Measurements from ENCODE around the gene MGAT5.

MGAT5 gene

DNA sequence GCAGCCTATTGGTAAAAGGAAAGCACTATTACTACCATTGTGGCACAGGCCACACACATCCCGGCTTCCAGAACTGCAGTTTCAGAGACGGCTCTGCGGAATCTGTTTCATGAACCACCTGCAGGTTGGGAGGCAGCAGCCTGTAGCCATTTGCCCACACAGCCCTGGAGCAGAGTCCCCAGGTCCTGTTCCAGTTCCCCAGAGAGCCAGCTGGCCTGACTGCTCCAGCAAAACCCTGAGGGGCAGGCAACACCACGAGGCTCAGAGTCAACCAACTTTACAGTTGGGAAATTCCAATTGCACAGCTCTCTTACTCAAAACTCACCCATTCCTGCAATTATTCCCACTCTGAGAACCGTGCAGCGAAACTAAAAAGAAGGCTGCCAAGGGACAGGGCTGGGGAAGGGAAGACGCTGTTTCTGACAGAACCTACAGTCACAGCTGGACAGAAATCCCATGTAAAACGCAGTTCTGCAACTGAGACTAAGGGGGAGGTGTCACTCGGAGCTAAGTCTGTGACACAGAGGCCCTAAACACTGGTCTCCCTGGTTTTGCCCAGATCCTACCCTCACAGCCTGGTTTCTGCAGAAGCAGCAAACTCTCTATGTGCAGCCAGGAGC lies 245.5 kb downstream of the MGAT5 start:
- Histone ChIP-seq H3K4me3 (ENCODE audit: severe bottlenecking) (no peak overlapping the region), H3K9me3 (ENCODE audit: severe bottlenecking) (no peaks in the 10 kb centered on the region), H3K27me3 (ENCODE audit: insufficient read depth, poor library complexity, severe bottlenecking) (peaks cover 5% of the 10 kb centered on the region), H3K27ac (ENCODE audit: poor library complexity, severe bottlenecking) (no peak overlapping the region), H3K36me3 (ENCODE audit: low read depth) (no peaks in the 10 kb centered on the region), H3K4me1 (ENCODE audit: insufficient read depth, poor library complexity, severe bottlenecking) (no peaks in the 10 kb centered on the region)
- ATAC-seq (ENCODE audit: low read depth) (no peak), DNase-seq (ENCODE audit: low spot score) (no peak)
- TF ChIP-seq, protein P1, sequence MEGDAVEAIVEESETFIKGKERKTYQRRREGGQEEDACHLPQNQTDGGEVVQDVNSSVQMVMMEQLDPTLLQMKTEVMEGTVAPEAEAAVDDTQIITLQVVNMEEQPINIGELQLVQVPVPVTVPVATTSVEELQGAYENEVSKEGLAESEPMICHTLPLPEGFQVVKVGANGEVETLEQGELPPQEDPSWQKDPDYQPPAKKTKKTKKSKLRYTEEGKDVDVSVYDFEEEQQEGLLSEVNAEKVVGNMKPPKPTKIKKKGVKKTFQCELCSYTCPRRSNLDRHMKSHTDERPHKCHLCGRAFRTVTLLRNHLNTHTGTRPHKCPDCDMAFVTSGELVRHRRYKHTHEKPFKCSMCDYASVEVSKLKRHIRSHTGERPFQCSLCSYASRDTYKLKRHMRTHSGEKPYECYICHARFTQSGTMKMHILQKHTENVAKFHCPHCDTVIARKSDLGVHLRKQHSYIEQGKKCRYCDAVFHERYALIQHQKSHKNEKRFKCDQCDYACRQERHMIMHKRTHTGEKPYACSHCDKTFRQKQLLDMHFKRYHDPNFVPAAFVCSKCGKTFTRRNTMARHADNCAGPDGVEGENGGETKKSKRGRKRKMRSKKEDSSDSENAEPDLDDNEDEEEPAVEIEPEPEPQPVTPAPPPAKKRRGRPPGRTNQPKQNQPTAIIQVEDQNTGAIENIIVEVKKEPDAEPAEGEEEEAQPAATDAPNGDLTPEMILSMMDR (IDR thresholded peaks at IDR 0.05; ENCODE audit: poor library complexity, severe bottlenecking) = no peak

DNA sequence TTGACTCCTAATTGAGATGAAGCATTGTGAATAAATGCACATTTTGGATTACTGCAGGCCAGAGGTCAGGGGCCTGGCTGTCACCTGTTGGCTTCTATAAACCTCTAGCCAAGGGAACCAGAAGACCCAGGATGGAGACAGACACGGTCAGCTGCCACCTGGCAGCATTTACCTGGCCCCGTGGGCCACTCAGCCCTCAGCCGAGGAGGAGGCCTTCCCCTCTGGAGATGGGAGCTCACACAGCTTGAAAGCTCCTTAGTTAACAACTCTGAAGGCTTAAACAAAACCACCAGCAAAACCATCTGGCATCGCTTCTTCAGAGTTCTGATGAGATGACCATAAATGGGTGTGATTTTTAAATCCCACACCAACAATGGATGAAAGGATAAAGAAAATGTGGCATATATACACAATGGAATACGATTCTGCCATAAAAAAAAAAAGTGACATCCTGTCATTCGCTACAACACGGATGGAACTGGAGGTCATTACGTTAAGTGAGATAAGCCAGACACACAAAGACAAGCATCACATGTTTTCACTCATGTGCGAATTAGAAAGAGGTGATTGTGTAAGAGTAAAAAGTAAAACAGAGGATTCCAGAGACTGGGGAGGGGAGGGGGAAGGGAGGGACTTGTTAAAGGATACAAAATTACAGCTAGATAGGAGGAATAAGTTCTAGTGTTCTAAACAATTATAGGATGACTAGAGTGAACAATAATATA lies 246.5 kb downstream of the MGAT5 start:
- Histone ChIP-seq H3K9me3 (ENCODE audit: severe bottlenecking) (no peaks in the 10 kb centered on the region), H3K4me3 (ENCODE audit: severe bottlenecking) (no peak overlapping the region), H3K36me3 (ENCODE audit: low read depth) (no peaks in the 10 kb centered on the region), H3K27ac (ENCODE audit: poor library complexity, severe bottlenecking) (no peak overlapping the region), H3K27me3 (ENCODE audit: insufficient read depth, poor library complexity, severe bottlenecking) (peaks cover 5% of the 10 kb centered on the region), H3K4me1 (ENCODE audit: insufficient read depth, poor library complexity, severe bottlenecking) (no peaks in the 10 kb centered on the region)
- ATAC-seq (ENCODE audit: low read depth) (no peak), DNase-seq (ENCODE audit: low spot score) (no peak)
- TF ChIP-seq, protein P1 (IDR thresholded peaks at IDR 0.05; ENCODE audit: poor library complexity, severe bottlenecking) = no peak

DNA sequence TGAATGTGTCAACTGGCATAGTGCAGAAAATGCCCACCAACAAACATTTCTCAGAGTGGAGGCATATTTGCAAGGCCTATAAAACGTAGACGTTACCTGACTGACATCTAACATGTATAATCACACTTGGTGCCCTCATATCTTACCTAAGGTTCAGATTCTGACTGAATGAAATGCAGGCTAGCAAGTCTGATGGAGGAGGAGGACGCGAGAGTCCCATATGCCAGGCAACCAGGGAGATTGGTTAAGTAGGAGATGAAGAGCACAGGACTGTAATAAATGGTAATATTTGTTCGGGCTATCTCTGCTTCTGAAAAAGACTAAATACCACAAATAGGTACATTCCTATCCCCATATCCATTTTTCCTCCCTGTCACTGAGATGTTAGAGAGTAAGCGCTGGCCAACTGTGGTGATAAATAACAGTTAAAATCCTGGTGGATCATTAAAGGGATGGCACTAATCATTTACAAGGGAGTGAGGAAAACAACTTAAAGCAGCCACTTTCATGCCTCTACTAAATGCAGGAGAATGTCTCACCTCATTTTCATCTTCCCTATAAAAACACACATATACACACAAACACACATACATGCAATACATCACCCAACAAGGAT lies 247.7 kb downstream of the MGAT5 start:
- ATAC-seq (ENCODE audit: low read depth) (no peak), DNase-seq (ENCODE audit: low spot score) (no peak)

GRCh38 chr2:134502104-134502503 lies 248.2 kb downstream of the MGAT5 start:
- H3K4me3 ChIP-seq (ENCODE audit: severe bottlenecking) = no peak overlapping the region
- H3K36me3 ChIP-seq (ENCODE audit: low read depth) = no peaks in the 10 kb centered on the region
- no peak for DNase-seq (ENCODE audit: low spot score)

More for the DNA sequence above, 247.7 kb downstream of the MGAT5 start:
- H3K9me3 ChIP-seq (ENCODE audit: severe bottlenecking) = no peaks in the 10 kb centered on the region
- peaks cover 5% of the 10 kb centered on the region for H3K27me3 ChIP-seq (ENCODE audit: insufficient read depth, poor library complexity, severe bottlenecking)
- H3K27ac ChIP-seq (ENCODE audit: poor library complexity, severe bottlenecking) = no peak overlapping the region
- no peaks in the 10 kb centered on the region for H3K4me1 ChIP-seq (ENCODE audit: insufficient read depth, poor library complexity, severe bottlenecking)
- H3K36me3 ChIP-seq (ENCODE audit: low read depth) = no peaks in the 10 kb centered on the region
- TF ChIP-seq, protein P1 (IDR thresholded peaks at IDR 0.05; ENCODE audit: poor library complexity, severe bottlenecking) = no peak
- no peak overlapping the region for H3K4me3 ChIP-seq (ENCODE audit: severe bottlenecking)

More at GRCh38 chr2:134502104-134502503, 248.2 kb downstream of the MGAT5 start:
- H3K4me1 ChIP-seq (ENCODE audit: insufficient read depth, poor library complexity, severe bottlenecking) = no peaks in the 10 kb centered on the region
- H3K27me3 ChIP-seq (ENCODE audit: insufficient read depth, poor library complexity, severe bottlenecking) = peaks cover 5% of the 10 kb centered on the region
- no peak for ATAC-seq (ENCODE audit: low read depth)
- TF ChIP-seq, protein P1 (IDR thresholded peaks at IDR 0.05; ENCODE audit: poor library complexity, severe bottlenecking) = no peak
- no peak overlapping the region for H3K27ac ChIP-seq (ENCODE audit: poor library complexity, severe bottlenecking)
- no peaks in the 10 kb centered on the region for H3K9me3 ChIP-seq (ENCODE audit: severe bottlenecking)
